HG02981 (cell line): ENCODE data around the gene SPTSSB.

ENCODE experiments used
- ATAC-seq: cut with Tn5 transposase; IDR thresholded peaks from one replicate; pipeline ENCODE4 v1.9.1; 2021; ENCODE audit warnings: mild to moderate bottlenecking, moderate library complexity; ENCODE audit not compliant: unreplicated experiment

The SPTSSB gene

GRCh38 chr3:161371441-161372320 is at the start of gene SPTSSB:
Gene SPTSSB (minus strand): TSS chr3:161371517. CDS start chr3:161346323, 25,194 bp downstream.
- peak; percentile 45 for ATAC-seq

GRCh38 chr3:161420746-161421145 is 49.4 kb upstream of the SPTSSB start:
- no peak for ATAC-seq

- ATAC-seq = no peak
These were observed 48.4 kb upstream of the SPTSSB start for GRCh38 chr3:161419555-161420333.

- no peak for ATAC-seq
These were observed 44.4 kb upstream of the SPTSSB start for GRCh38 chr3:161415506-161416231.

- peak; percentile 52 for ATAC-seq
These were observed 43.6 kb upstream of the SPTSSB start for GRCh38 chr3:161414907-161415306.

- no peak for ATAC-seq
These were observed 42.5 kb upstream of the SPTSSB start for GRCh38 chr3:161413855-161414210.

- ATAC-seq = no peak
These were observed 42.0 kb upstream of the SPTSSB start for GRCh38 chr3:161413127-161413854.

- ATAC-seq = no peak
These were observed 40.8 kb upstream of the SPTSSB start for GRCh38 chr3:161412123-161412522.

- no peak for ATAC-seq
These were observed 38.5 kb upstream of the SPTSSB start for GRCh38 chr3:161409858-161410257.

GRCh38 chr3:161409069-161409468 is 37.8 kb upstream of the SPTSSB start:
- ATAC-seq = no peak

GRCh38 chr3:161406594-161407555 is 35.6 kb upstream of the SPTSSB start:
- ATAC-seq = no peak

- ATAC-seq = no peak
These were observed 34.5 kb upstream of the SPTSSB start for GRCh38 chr3:161405836-161406235.

- no peak for ATAC-seq
These were observed 33.8 kb upstream of the SPTSSB start for GRCh38 chr3:161405087-161405486.

- ATAC-seq = no peak
These were observed 31.9 kb upstream of the SPTSSB start for GRCh38 chr3:161403251-161403650.

- no peak for ATAC-seq
These were observed 30.1 kb upstream of the SPTSSB start for GRCh38 chr3:161401389-161401788.

- ATAC-seq = no peak
These were observed 29.3 kb upstream of the SPTSSB start for GRCh38 chr3:161400650-161401049.

- no peak for ATAC-seq
These were observed 24.0 kb upstream of the SPTSSB start for GRCh38 chr3:161395115-161396012.

GRCh38 chr3:161393803-161394202 is 22.5 kb upstream of the SPTSSB start:
- ATAC-seq = no peak

- no peak for ATAC-seq
These were observed 22.0 kb upstream of the SPTSSB start for GRCh38 chr3:161393310-161393709.
